Lung (tissue), 12 donors: ENCODE results near the gene VPS45. TPM values are rescaled to one million over a fixed set of nuclear protein-coding genes. Genes with fewer than 3 reads are reported as not detected.

ENCODE experiments used
- ATAC-seq: fragments of 200-7000 bp; cut with Tn5 transposase; one replicate; pipeline ENCODE4 v1.9.1; 2020; ENCODE audit warnings: moderate number of reproducible peaks; ENCODE audit not compliant: insufficient read depth, low FRiP score
- DNase-seq, 3 donors: peaks; one replicate each; pipeline ENCODE4 v3.0.0-alpha.2; 2013 to 2017
- H3K27ac ChIP-seq, 2 donors: one replicate each; pipeline ENCODE4 v1.5.1; 2013; ENCODE audit warnings: mild to moderate bottlenecking in 2 of 2, moderate library complexity in 2 of 2, control low read depth in 1 of 2, inconsistent platforms in 1 of 2, low read depth in 1 of 2, low read length in 1 of 2
- H3K27me3 ChIP-seq, 3 donors: one replicate each; pipeline ENCODE4 v1.5.1; 2013; ENCODE audit warnings: low read length in 2 of 3; ENCODE audit not compliant: control insufficient read depth in 3 of 3, insufficient read depth in 3 of 3
- H3K36me3 ChIP-seq, 4 donors: one replicate each; pipeline ENCODE4 v1.5.1; 2013; ENCODE audit warnings: low read length in 4 of 4, mild to moderate bottlenecking in 1 of 4, moderate library complexity in 1 of 4; ENCODE audit not compliant: control insufficient read depth in 4 of 4, insufficient read depth in 4 of 4
- H3K4me1 ChIP-seq, 5 donors: one replicate each; pipeline ENCODE4 v1.5.1; 2013; ENCODE audit warnings: low read length in 5 of 5, mild to moderate bottlenecking in 2 of 5, moderate library complexity in 1 of 5; ENCODE audit not compliant: control insufficient read depth in 5 of 5, insufficient read depth in 5 of 5
- H3K4me3 ChIP-seq: one replicate; pipeline ENCODE4 v1.5.1; 2013; ENCODE audit warnings: mild to moderate bottlenecking, control low read depth, moderate library complexity
- H3K9ac ChIP-seq, 2 donors: one replicate each; pipeline ENCODE4 v1.5.1; 2013; ENCODE audit warnings: low read length in 2 of 2, control low read depth in 1 of 2; ENCODE audit not compliant: insufficient read depth in 1 of 2
- H3K9me3 ChIP-seq, 4 donors: one replicate each; pipeline ENCODE4 v1.5.1; 2013; ENCODE audit warnings: low read length in 3 of 4, mild to moderate bottlenecking in 1 of 4, moderate library complexity in 1 of 4; ENCODE audit not compliant: control insufficient read depth in 4 of 4, insufficient read depth in 3 of 4
- WGBS, 2 donors: extraction: QIAGEN DNeasy Blood & Tissue Kit; methylation state at CpG; one replicate each; pipeline ENCODE4 v1.1.7; 2013; 5-methylcytosine and 5-hydroxymethylcytosine counted together
- polyA plus RNA-seq, 2 donors: library from polyadenylated mRNA; stranded (reverse); fragments of 200-250 nt; gene quantifications; one replicate each; pipeline ENCODE4 v1.2.1, GENCODE V29; 2013
- total RNA-seq, 2 donors: library from RNA; depleted of rRNA in 1 of 2; stranded (reverse); fragments of >200 nt in 1 of 2; gene quantifications; one replicate each; pipeline ENCODE4 v1.2.1, GENCODE V29; 2014 to 2021
- TF ChIP-seq, protein P1 (sequence below): IDR thresholded peaks from 2 replicates; pipeline ENCODE4 v1.5.1; 2012; ENCODE audit warnings: mild to moderate bottlenecking; ENCODE audit errors: control extremely low read depth, extremely low read depth
- donor health status: control.
- donor health status: control.
- donor health status: Bipolar disorder and iron deficiency.
- donor health status: healthy.
- donor health status: DM: yes; HTN: yes; CAD: no.

Gene VPS45
- total and polyA plus RNA-seq, 4 donors: 16.3 to 86.7 (median 26.1) TPM

DNA sequence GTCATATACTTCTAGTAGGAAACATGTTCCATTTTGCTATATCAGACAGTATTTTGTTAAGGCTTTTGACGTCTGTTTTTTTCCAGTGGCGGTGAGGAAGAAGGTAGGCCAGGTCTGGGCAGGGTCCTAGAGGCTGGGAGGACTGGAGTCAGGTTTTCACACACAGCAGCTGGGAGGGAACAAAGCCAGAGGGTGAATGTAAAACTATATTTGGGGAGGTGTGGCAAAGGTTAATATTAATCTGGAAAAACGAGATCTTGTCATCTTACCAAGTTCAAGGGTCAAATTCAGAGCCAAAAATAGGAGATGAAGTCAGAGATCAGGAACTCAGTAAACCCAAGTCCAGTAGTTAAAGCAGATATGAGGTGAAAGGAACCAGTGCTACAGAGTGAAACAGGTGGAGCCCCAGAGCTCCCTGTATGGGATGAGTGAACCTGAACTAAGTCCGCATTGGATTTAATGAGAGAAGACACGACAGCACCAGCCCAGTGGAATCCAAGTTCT is 46.3 kb upstream of the VPS45 start:
- no peaks in the 10 kb centered on the region for H3K4me1 ChIP-seq
- no peak for ATAC-seq
- no peak overlapping the region for H3K4me3 ChIP-seq
- H3K9ac ChIP-seq: no peak overlapping the region
- H3K36me3 ChIP-seq: no peaks in the 10 kb centered on the region
- peak in 2 of 3 donors; percentile 29 to 49 for DNase-seq
- H3K27me3 ChIP-seq: no peaks in the 10 kb centered on the region
- WGBS, 2 donors: 62 to 85% methylated on average over 5 of the region's 5 CpGs
- TF ChIP-seq, protein P1, sequence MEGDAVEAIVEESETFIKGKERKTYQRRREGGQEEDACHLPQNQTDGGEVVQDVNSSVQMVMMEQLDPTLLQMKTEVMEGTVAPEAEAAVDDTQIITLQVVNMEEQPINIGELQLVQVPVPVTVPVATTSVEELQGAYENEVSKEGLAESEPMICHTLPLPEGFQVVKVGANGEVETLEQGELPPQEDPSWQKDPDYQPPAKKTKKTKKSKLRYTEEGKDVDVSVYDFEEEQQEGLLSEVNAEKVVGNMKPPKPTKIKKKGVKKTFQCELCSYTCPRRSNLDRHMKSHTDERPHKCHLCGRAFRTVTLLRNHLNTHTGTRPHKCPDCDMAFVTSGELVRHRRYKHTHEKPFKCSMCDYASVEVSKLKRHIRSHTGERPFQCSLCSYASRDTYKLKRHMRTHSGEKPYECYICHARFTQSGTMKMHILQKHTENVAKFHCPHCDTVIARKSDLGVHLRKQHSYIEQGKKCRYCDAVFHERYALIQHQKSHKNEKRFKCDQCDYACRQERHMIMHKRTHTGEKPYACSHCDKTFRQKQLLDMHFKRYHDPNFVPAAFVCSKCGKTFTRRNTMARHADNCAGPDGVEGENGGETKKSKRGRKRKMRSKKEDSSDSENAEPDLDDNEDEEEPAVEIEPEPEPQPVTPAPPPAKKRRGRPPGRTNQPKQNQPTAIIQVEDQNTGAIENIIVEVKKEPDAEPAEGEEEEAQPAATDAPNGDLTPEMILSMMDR: no peak
- peak overlapping the region in 1 of 2 donors; percentile 70 for H3K27ac ChIP-seq
- no peaks in the 10 kb centered on the region for H3K9me3 ChIP-seq

DNA sequence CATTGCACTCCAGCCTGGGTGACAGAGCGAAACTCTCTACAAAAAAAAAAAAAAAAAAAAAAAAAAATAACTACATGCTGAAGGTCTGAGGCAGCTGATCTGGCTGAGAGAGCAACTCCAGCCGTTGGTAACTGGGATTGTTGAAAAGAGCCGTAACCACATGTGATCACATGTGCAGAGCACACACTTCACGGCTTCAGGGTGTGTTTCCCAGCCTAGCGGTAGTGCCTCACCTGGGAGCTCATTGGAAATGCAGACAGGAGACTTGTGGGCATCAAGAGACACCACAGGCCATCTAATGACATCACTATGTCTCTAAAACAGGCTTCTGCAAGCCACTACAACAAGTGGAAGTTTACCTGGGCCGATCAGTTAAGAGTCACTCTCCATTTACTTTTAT is 45.2 kb upstream of the VPS45 start:
- Histone ChIP-seq H3K9ac (no peak overlapping the region), H3K27me3 (no peaks in the 10 kb centered on the region), H3K4me3 (no peak overlapping the region), H3K36me3 (no peaks in the 10 kb centered on the region), H3K27ac (no peak overlapping the region), H3K9me3 (no peaks in the 10 kb centered on the region), H3K4me1 (no peaks in the 10 kb centered on the region)
- TF ChIP-seq, protein P1: no peak
- ATAC-seq (peak; percentile 27), DNase-seq (peak in 1 of 3 donors; percentile 20)
- 61 to 75% methylated on average over 5 to 6 of the region's 6 CpGs for WGBS, 2 donors

DNA sequence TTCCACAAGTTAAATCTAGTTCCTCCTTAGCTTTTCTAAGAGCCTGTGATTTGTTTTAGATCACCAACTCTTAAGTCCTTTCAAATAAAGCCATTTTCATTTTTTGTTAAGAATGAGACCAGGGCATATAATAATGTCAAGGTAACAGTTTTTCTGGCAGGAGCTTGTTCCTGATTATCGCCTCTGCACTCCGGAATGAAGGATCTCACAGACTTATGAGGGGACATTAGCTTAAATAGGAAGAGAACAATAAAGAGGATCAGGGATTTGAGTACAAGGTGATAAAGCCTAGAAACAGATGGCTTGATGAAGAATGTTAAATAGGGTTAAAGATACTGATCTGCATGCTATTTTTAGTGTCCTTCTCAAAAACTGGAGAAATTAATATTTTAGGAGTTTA is 43.4 kb upstream of the VPS45 start:
- no peak for ATAC-seq

More for the DNA sequence above, 43.4 kb upstream of the VPS45 start:
- Histone ChIP-seq H3K9ac (no peak overlapping the region), H3K27ac (no peak overlapping the region), H3K4me1 (no peaks in the 10 kb centered on the region), H3K36me3 (no peaks in the 10 kb centered on the region), H3K4me3 (no peak overlapping the region), H3K9me3 (no peaks in the 10 kb centered on the region), H3K27me3 (no peaks in the 10 kb centered on the region)
- TF ChIP-seq, protein P1: no peak
- 94 to 96% methylated on average over 2 of the region's 2 CpGs for WGBS, 2 donors
- no peak for DNase-seq
